Keratinocyte (primary cell): ENCODE data around the gene CLSTN2.

Experiments
- EZH2 ChIP-seq: IDR thresholded peaks from one replicate; pipeline ENCODE4 v1.6.1; 2012; ENCODE audit warnings: inconsistent platforms, mild to moderate bottlenecking, low read length, moderate library complexity
- TF ChIP-seq, protein P1 (sequence below), 3 experiments: IDR thresholded peaks in 1 of 3; conservative IDR thresholded peaks in 1 of 3; optimal IDR thresholded peaks in 1 of 3; 2 replicates in 2 of 3; 3 replicates in 1 of 3; pipeline versions ENCODE3 to v1.5.1; 2011; ENCODE audit warnings: low read length in 3 of 3, mild to moderate bottlenecking in 3 of 3, moderate library complexity in 2 of 3, control low read depth in 1 of 3, inconsistent platforms in 1 of 3; ENCODE audit not compliant: insufficient read depth in 2 of 3; ENCODE audit errors: extremely low read depth in 1 of 3

DNA sequence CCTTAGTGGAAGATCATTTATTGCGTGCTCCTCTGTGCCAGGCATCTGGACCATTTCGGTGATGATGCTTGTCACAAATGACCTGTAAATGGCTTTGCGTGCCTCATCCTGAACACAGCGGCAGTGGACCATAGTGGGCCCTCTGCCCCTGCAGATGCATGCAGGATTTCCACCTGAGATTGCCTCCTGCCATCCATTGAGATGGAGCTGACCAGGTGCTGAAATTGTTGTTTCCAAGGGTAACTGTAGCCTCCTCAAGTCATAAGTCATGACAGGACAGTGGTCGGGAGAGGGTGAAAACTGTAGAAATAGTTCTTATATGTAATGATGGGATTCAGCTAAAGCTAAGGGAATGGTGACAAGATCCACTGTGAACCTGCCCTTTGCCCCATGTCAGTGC is 35.5 kb downstream of the CLSTN2 start:
- TF ChIP-seq, protein P1, sequence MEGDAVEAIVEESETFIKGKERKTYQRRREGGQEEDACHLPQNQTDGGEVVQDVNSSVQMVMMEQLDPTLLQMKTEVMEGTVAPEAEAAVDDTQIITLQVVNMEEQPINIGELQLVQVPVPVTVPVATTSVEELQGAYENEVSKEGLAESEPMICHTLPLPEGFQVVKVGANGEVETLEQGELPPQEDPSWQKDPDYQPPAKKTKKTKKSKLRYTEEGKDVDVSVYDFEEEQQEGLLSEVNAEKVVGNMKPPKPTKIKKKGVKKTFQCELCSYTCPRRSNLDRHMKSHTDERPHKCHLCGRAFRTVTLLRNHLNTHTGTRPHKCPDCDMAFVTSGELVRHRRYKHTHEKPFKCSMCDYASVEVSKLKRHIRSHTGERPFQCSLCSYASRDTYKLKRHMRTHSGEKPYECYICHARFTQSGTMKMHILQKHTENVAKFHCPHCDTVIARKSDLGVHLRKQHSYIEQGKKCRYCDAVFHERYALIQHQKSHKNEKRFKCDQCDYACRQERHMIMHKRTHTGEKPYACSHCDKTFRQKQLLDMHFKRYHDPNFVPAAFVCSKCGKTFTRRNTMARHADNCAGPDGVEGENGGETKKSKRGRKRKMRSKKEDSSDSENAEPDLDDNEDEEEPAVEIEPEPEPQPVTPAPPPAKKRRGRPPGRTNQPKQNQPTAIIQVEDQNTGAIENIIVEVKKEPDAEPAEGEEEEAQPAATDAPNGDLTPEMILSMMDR (optimal IDR thresholded peaks at IDR 0.05 in 1 of 3, IDR thresholded peaks at IDR 0.05 in 1 of 3, conservative IDR thresholded peaks at IDR 0.05 in 1 of 3; ENCODE audit: extremely low read depth in 1 of 3, insufficient read depth in 2 of 3, low read length in 3 of 3) = no peak
- TF ChIP-seq EZH2 = no peak
